HK-2 (cell line): ENCODE results near the gene BCAS1.

Experiments
- DNase-seq: peaks from one replicate; pipeline ENCODE4 v3.0.0-alpha.2; 2018; ENCODE audit not compliant: unreplicated experiment

Gene BCAS1

GRCh38 chr20:53926428-53927028 lies 143.9 kb downstream of the BCAS1 start:
- DNase-seq: peak; percentile 80

- no peak for DNase-seq
Measured at GRCh38 chr20:53925651-53926401, 144.6 kb downstream of the BCAS1 start.

GRCh38 chr20:53923566-53924369 lies 146.6 kb downstream of the BCAS1 start:
- DNase-seq: no peak

- DNase-seq: no peak
Measured at GRCh38 chr20:53922901-53923314, 147.5 kb downstream of the BCAS1 start.

- no peak for DNase-seq
Measured at GRCh38 chr20:53921443-53921973, 148.9 kb downstream of the BCAS1 start.

GRCh38 chr20:53920647-53921245 lies 149.6 kb downstream of the BCAS1 start:
- no peak for DNase-seq

GRCh38 chr20:53919886-53920285 lies 150.5 kb downstream of the BCAS1 start:
- DNase-seq: no peak

GRCh38 chr20:53918949-53919361 lies 151.4 kb downstream of the BCAS1 start:
- DNase-seq: no peak

- DNase-seq: no peak
Measured at GRCh38 chr20:53918020-53918311, 152.4 kb downstream of the BCAS1 start.

GRCh38 chr20:53917145-53918019 lies 153.0 kb downstream of the BCAS1 start:
- DNase-seq: no peak

GRCh38 chr20:53916173-53916512 lies 154.3 kb downstream of the BCAS1 start:
- no peak for DNase-seq

- DNase-seq: peak; percentile 99
Measured at GRCh38 chr20:53915446-53916172, 154.8 kb downstream of the BCAS1 start.

GRCh38 chr20:53914781-53915445 lies 155.5 kb downstream of the BCAS1 start:
- no peak for DNase-seq

- no peak for DNase-seq
Measured at GRCh38 chr20:53914091-53914780, 156.2 kb downstream of the BCAS1 start.

GRCh38 chr20:53911301-53911700 lies 159.1 kb downstream of the BCAS1 start:
- DNase-seq: no peak

GRCh38 chr20:53910351-53911002 lies 159.9 kb downstream of the BCAS1 start:
- no peak for DNase-seq

GRCh38 chr20:53907968-53908751 lies 162.2 kb downstream of the BCAS1 start:
- no peak for DNase-seq

- DNase-seq: no peak
Measured at GRCh38 chr20:53905820-53906191, 164.6 kb downstream of the BCAS1 start.
